PC-3 (cell line): Measurements from ENCODE around the gene ERMARD. TPM values are rescaled to one million over a fixed set of nuclear protein-coding genes. Genes with fewer than 3 reads are reported as not detected.

Source experiments
- ATAC-seq: fragments of 200-7000 bp; cut with Tn5 transposase; 2 replicates; pipeline ENCODE4 v1.9.1; 2020; ENCODE audit warnings: mild to moderate bottlenecking, moderate library complexity
- BruUV-seq: library from RNA; stranded (reverse); fragments of 400-500 nt; replicated peaks from 2 replicates; lab custom pipeline; 2021; lab: Mats Ljungman, UMichigan
- CTCF ChIA-PET: fragments of 300-600 bp; sonication (Branson Sonifier 250); formaldehyde crosslinking; loops from one replicate; lab custom pipeline; 2022; ENCODE audit warnings: antibody characterized with exemption; lab: Charles Lee
- POLR2A ChIA-PET: fragments of 300-600 bp; sonication (Branson Sonifier 250); formaldehyde crosslinking; loops from one replicate; lab custom pipeline; 2022; ENCODE audit warnings: antibody characterized with exemption; ENCODE audit not compliant: unreplicated experiment; lab: Charles Lee
- DNase-seq: peaks from one replicate; pipeline ENCODE4 v3.0.0-alpha.2; 2015
- H2AFZ ChIP-seq: fragments of 300-600 bp; sonication (generic); 2 replicates; pipeline ENCODE4 v1.6.0; 2016; ENCODE audit warnings: antibody characterized with exemption, low read length
- H3F3A ChIP-seq: fragments of 300-600 bp; sonication (generic); one replicate; pipeline ENCODE4 v1.6.0; 2017; ENCODE audit warnings: antibody characterized with exemption, low read length, control low read depth, mild to moderate bottlenecking; ENCODE audit not compliant: unreplicated experiment
- H3K27ac ChIP-seq: fragments of 300-600 bp; sonication (generic); 2 replicates; pipeline ENCODE4 v1.5.1; 2016; ENCODE audit warnings: mild to moderate bottlenecking, low read length
- H3K27me3 ChIP-seq: fragments of 300-600 bp; sonication (generic); 2 replicates; pipeline ENCODE4 v1.6.1; 2016; ENCODE audit warnings: low read length, mixed read lengths
- H3K36me3 ChIP-seq: fragments of 300-600 bp; sonication (generic); 2 replicates; pipeline ENCODE4 v1.6.1; 2016; ENCODE audit warnings: low read depth, mixed run types, low read length, mixed read lengths
- H3K4me1 ChIP-seq: fragments of 300-600 bp; sonication (generic); 2 replicates; pipeline ENCODE4 v1.5.1; 2016; ENCODE audit warnings: low read length; ENCODE audit not compliant: insufficient read depth
- H3K4me2 ChIP-seq: fragments of 300-600 bp; sonication (generic); 2 replicates; pipeline ENCODE4 v1.6.0; 2016; ENCODE audit warnings: low read length
- H3K4me3 ChIP-seq: fragments of 300-600 bp; sonication (generic); 2 replicates; pipeline ENCODE4 v1.5.1; 2016; ENCODE audit warnings: mild to moderate bottlenecking, low read length, mixed read lengths
- H3K79me2 ChIP-seq: fragments of 300-600 bp; sonication (generic); 2 replicates; pipeline ENCODE4 v1.6.1; 2017; ENCODE audit warnings: low read length, mixed read lengths
- H3K9ac ChIP-seq: fragments of 300-600 bp; sonication (generic); 2 replicates; pipeline ENCODE4 v1.6.0; 2016; ENCODE audit warnings: mild to moderate bottlenecking, low read length
- H3K9me2 ChIP-seq: fragments of 300-600 bp; sonication (generic); replicated peaks from 2 replicates; pipeline ENCODE4 v1.6.1; 2016; ENCODE audit warnings: mixed run types, low read length, mixed read lengths
- H3K9me3 ChIP-seq: fragments of 300-600 bp; sonication (generic); 2 replicates; pipeline ENCODE4 v1.6.1; 2016; ENCODE audit warnings: low read length, mixed read lengths
- H4K20me1 ChIP-seq: fragments of 300-600 bp; sonication (generic); 2 replicates; pipeline ENCODE4 v1.6.1; 2016; ENCODE audit warnings: low read length, mixed read lengths
- EZH2 ChIP-seq: fragments of 300-600 bp; sonication (generic); IDR thresholded peaks from one replicate; pipeline ENCODE4 v1.6.1; 2017; ENCODE audit warnings: antibody characterized with exemption, mild to moderate bottlenecking, low read length; ENCODE audit not compliant: unreplicated experiment
- EZH2phosphoT487 ChIP-seq: fragments of 300-600 bp; sonication (generic); IDR thresholded peaks from 2 replicates; pipeline ENCODE4 v1.6.1; 2018; ENCODE audit warnings: mild to moderate bottlenecking, antibody characterized with exemption, low read length, borderline replicate concordance
- intact Hi-C: fragments of 100-400 bp; cut with micrococcal nuclease; formaldehyde crosslinking; loops from 2 replicates; pipeline ENCODE4 v1.9.0; 2023
- total RNA-seq: library from RNA; depleted of rRNA; stranded (reverse); fragments of >200 nt; gene quantifications from 2 replicates; pipeline ENCODE4 v1.2.3, GENCODE V29; 2014
- TF ChIP-seq, protein P1 (sequence below): fragments of 300-600 bp; sonication (generic); conservative IDR thresholded peaks from 2 replicates; pipeline ENCODE4 v1.5.1; 2017; ENCODE audit warnings: antibody characterized with exemption, low read depth, mild to moderate bottlenecking, low read length

ERMARD gene
- total RNA-seq, 1 experiment from 2014 or later: 16.3 TPM

DNA sequence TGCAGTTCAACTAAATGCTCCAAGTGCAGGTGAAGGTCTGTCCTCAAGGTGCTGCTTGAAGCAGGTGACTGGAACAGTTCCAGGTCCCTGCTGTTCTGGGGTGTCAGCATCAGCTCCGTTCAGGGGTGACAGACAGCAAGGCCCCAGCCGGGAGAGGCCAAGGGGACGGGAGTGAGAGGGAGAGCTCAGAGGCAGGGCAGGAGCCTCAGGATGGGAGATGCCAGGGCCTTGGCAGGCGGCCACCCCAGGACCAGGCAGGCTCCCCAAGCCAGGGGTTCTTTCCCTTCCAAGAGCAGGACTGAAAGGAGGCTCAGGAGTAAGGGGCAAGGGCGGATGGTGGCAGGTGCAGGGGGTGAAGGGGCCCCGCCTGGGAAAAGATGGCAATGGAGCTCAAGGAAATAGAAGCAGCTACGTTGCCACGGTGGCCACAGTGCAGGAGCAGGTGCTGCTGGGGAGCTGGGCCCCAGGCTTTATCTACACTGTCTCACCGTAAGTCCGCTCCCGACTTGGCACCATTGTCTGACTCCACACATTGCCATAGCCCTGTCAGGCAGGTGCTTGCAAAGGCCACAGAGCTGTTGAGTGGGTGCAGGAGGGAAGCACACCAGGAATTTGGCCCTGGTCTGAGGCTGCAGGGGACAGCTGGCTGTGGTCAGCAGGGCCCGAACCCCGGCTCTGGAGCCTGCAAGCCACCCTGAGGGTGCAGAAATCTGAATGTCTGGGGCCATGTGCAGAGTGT, 43.1 kb downstream of the ERMARD start:
- Histone ChIP-seq H3K9me3 (no peaks in the 10 kb centered on the region), H3K36me3 (no peaks in the 10 kb centered on the region), H3K4me2 (no peak overlapping the region), H3K4me3 (no peak overlapping the region), H2AFZ (no peak overlapping the region), H3F3A (no peaks in the 10 kb centered on the region), H3K27me3 (no peaks in the 10 kb centered on the region), H3K27ac (no peak overlapping the region), H3K4me1 (peaks cover 14% of the 10 kb centered on the region; the same call in 1 of the 2 replicates), H3K79me2 (no peaks in the 10 kb centered on the region), H3K9me2 (no peaks in the 10 kb centered on the region), H4K20me1 (no peaks in the 10 kb centered on the region), H3K9ac (no peak overlapping the region)
- CTCF ChIA-PET: no interaction called here
- DNase-seq (no peak), ATAC-seq (no peak)
- intact Hi-C loops: loop anchor here (5.0 kb wide), 2 partner anchors 498 to 723 kb away; partner anchors contain the start of gene DLL1
- no TSS peak for BruUV-seq
- POLR2A ChIA-PET: no interaction called here
- TF ChIP-seq EZH2 (no peak), EZH2phosphoT487 (no peak)
- TF ChIP-seq, protein P1, sequence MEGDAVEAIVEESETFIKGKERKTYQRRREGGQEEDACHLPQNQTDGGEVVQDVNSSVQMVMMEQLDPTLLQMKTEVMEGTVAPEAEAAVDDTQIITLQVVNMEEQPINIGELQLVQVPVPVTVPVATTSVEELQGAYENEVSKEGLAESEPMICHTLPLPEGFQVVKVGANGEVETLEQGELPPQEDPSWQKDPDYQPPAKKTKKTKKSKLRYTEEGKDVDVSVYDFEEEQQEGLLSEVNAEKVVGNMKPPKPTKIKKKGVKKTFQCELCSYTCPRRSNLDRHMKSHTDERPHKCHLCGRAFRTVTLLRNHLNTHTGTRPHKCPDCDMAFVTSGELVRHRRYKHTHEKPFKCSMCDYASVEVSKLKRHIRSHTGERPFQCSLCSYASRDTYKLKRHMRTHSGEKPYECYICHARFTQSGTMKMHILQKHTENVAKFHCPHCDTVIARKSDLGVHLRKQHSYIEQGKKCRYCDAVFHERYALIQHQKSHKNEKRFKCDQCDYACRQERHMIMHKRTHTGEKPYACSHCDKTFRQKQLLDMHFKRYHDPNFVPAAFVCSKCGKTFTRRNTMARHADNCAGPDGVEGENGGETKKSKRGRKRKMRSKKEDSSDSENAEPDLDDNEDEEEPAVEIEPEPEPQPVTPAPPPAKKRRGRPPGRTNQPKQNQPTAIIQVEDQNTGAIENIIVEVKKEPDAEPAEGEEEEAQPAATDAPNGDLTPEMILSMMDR: no peak

DNA sequence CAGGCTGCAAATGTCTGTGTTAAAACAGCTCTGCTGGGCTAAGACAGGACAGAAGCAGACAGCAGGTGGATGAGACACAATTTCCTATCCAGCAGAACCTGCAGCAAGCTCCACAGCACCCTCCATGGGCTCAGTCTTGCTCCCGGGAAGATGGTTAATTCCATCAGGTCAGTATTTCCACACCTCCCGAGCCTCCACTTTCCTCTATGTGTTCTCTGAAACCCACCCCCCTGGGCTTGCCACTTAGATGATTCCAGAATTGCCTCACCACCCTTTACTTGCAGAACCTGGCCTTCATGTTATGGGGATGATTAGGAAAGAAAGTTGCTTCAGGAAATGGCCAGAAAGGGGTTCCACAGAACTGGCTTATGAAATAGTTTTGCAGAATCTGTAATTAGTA, 43.8 kb downstream of the ERMARD start:
- no peak for DNase-seq
- intact Hi-C loops: no loop called here
- ChIA-PET CTCF (no interaction called here), POLR2A (no interaction called here)
- H3K9ac ChIP-seq: no peak overlapping the region
- no peaks in the 10 kb centered on the region for H3K27me3 ChIP-seq
- H3K36me3 ChIP-seq: no peaks in the 10 kb centered on the region
- no peak overlapping the region for H3K4me3 ChIP-seq
- no peaks in the 10 kb centered on the region for H4K20me1 ChIP-seq
- no peaks in the 10 kb centered on the region for H3K9me2 ChIP-seq
- no peak overlapping the region for H3K27ac ChIP-seq
- H2AFZ ChIP-seq: no peak overlapping the region
- TF ChIP-seq EZH2phosphoT487: no peak
- ATAC-seq: no peak
- BruUV-seq: no TSS peak
- peaks cover 15% of the 10 kb centered on the region for H3K4me1 ChIP-seq
- no peak overlapping the region for H3K4me2 ChIP-seq
- H3K79me2 ChIP-seq: no peaks in the 10 kb centered on the region
- no peaks in the 10 kb centered on the region for H3K9me3 ChIP-seq
- H3F3A ChIP-seq: no peaks in the 10 kb centered on the region

DNA sequence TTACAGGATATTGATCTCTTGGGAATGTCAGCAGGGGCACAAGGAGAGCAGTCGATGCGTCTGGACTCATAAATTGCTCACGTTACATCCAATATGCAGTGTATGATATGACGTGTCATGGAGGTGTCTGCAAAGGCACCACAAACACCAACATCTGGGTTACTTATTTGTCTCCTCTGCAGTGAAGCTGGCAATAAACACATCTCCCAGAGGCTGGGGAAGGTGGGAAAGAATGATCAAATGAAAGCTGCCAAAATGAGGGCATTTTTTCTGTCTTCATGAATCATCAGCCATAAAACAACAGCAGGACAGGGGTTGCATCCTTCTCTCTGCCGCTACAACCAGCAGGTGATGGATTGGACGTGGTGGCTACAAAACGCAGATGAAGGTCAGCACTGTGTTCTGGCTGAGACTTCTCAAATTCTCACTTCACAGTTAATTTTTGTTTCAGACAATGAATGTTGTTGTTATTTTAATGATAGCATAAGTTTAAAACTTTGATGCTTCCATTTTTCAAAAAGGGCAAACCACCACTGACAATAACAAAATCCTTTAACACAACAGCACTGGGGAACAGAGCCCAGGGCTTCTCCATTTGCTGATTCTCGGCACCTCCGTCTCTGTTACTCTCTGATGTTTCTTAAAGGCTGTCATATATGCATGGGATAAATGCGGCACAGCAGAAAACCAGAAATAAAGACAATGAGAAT, 47.5 kb downstream of the ERMARD start:
- Histone ChIP-seq H3K4me1 (peaks cover 18% of the 10 kb centered on the region), H3K9ac (no peak overlapping the region), H3K27ac (no peak overlapping the region), H3K4me3 (no peak overlapping the region), H3K36me3 (no peaks in the 10 kb centered on the region), H3K9me3 (no peaks in the 10 kb centered on the region), H3F3A (no peaks in the 10 kb centered on the region), H3K4me2 (no peak overlapping the region), H3K79me2 (no peaks in the 10 kb centered on the region), H4K20me1 (no peaks in the 10 kb centered on the region), H3K27me3 (no peaks in the 10 kb centered on the region), H3K9me2 (no peaks in the 10 kb centered on the region), H2AFZ (no peak overlapping the region)
- BruUV-seq: no TSS peak
- no peak for DNase-seq
- ChIA-PET CTCF (no interaction called here), POLR2A (no interaction called here)
- no peak for ATAC-seq
- intact Hi-C loops: no loop called here
- TF ChIP-seq, protein P1: no peak
- no peak for TF ChIP-seq EZH2
- no peak for TF ChIP-seq EZH2phosphoT487
